Stomach (tissue), 4 donors: ENCODE measurements around the gene MEST.
"Not testable (repeated sequence)": the region's sequence is repeated elsewhere in the genome, so short reads cannot be mapped to it uniquely, and the experiment has no call there.

Experiments used
- EP300 ChIP-seq: sonication (generic); formaldehyde crosslinking; IDR thresholded peaks from one replicate; pipeline ENCODE4 v1.6.1; 2017; ENCODE audit warnings: antibody characterized with exemption
- TF ChIP-seq, protein P1 (sequence below), 7 experiments: fragments of 450-650 bp in 4 of 7; fragments of 200-600 bp in 3 of 7; sonication (generic) in 3 of 7; IDR thresholded peaks; one replicate each; pipeline ENCODE4 v1.5.1; 2016 to 2019; ENCODE audit warnings: antibody characterized with exemption in 7 of 7, control low read depth in 2 of 7, mild to moderate bottlenecking in 1 of 7

DNA sequence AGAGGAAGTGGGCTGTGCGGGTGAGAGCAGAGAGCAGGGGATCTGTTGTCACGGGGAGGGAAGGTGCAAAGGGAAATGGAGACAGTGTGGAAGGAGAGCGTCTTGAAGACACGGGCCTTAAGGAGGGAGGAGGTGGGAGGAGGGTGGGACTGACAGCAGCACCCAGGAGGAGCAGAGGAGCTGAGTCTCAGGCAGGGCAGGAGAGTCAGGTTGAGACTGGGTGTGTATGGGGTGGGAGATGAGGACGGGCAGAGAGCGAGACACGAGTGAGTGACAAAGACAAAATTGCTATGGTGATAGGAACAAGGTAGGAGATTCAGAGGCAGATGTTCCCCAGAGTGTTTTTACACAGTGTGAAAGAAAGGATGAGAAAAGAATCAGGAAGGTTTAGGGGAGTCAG is 49.4 kb downstream of the MEST start:
- TF ChIP-seq, protein P1, sequence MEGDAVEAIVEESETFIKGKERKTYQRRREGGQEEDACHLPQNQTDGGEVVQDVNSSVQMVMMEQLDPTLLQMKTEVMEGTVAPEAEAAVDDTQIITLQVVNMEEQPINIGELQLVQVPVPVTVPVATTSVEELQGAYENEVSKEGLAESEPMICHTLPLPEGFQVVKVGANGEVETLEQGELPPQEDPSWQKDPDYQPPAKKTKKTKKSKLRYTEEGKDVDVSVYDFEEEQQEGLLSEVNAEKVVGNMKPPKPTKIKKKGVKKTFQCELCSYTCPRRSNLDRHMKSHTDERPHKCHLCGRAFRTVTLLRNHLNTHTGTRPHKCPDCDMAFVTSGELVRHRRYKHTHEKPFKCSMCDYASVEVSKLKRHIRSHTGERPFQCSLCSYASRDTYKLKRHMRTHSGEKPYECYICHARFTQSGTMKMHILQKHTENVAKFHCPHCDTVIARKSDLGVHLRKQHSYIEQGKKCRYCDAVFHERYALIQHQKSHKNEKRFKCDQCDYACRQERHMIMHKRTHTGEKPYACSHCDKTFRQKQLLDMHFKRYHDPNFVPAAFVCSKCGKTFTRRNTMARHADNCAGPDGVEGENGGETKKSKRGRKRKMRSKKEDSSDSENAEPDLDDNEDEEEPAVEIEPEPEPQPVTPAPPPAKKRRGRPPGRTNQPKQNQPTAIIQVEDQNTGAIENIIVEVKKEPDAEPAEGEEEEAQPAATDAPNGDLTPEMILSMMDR (IDR thresholded peaks at IDR 0.05) = not testable (repeated sequence)
- not testable (repeated sequence) for TF ChIP-seq EP300
